ENCODE measurements around the gene PGRMC1.
"Not testable (repeated sequence)": the region's sequence is repeated elsewhere in the genome, so short reads cannot be mapped to it uniquely, and the experiment has no call there.

PGRMC1 gene

GRCh38 chrX:119235872-119236622, at the start of gene PGRMC1:
Gene PGRMC1 (plus strand): TSS chrX:119236285. CDS start chrX:119236364, 79 bp downstream.
- peak; percentile 47 for DNase-seq

- no peak for DNase-seq
Observed at GRCh38 chrX:119186763-119187162, 49.3 kb upstream of the PGRMC1 start.

- no peak for DNase-seq
Observed at GRCh38 chrX:119187298-119187697, 48.8 kb upstream of the PGRMC1 start.

GRCh38 chrX:119189115-119189514, 47.0 kb upstream of the PGRMC1 start:
- no peak for DNase-seq

- DNase-seq, result no peak
Observed at GRCh38 chrX:119189595-119189994, 46.5 kb upstream of the PGRMC1 start.

- no peak for DNase-seq
Observed at GRCh38 chrX:119190091-119190681, 45.9 kb upstream of the PGRMC1 start.

GRCh38 chrX:119190831-119191230, 45.3 kb upstream of the PGRMC1 start:
- DNase-seq, result no peak

- DNase-seq, result peak; percentile 0
Observed at GRCh38 chrX:119194621-119195020, 41.5 kb upstream of the PGRMC1 start.

- no peak for DNase-seq
Observed at GRCh38 chrX:119201570-119201969, 34.5 kb upstream of the PGRMC1 start.

- no peak for DNase-seq
Observed at GRCh38 chrX:119206203-119206602, 29.9 kb upstream of the PGRMC1 start.

GRCh38 chrX:119207483-119207882, 28.6 kb upstream of the PGRMC1 start:
- DNase-seq, result not testable (repeated sequence)

- no peak for DNase-seq
Observed at GRCh38 chrX:119208401-119209057, 27.6 kb upstream of the PGRMC1 start.

- not testable (repeated sequence) for DNase-seq
Observed at GRCh38 chrX:119210931-119211648, 25.0 kb upstream of the PGRMC1 start.

- no peak for DNase-seq
Observed at GRCh38 chrX:119211649-119212014, 24.5 kb upstream of the PGRMC1 start.

GRCh38 chrX:119218198-119218597, 17.9 kb upstream of the PGRMC1 start:
- no peak for DNase-seq

GRCh38 chrX:119222932-119223331, 13.2 kb upstream of the PGRMC1 start:
- DNase-seq, result no peak

- DNase-seq, result no peak
Observed at GRCh38 chrX:119223783-119224182, 12.3 kb upstream of the PGRMC1 start.

- DNase-seq, result no peak
Observed at GRCh38 chrX:119226446-119226845, 9.6 kb upstream of the PGRMC1 start.

GRCh38 chrX:119228512-119229252, 7.4 kb upstream of the PGRMC1 start:
- DNase-seq, result peak; percentile 81

GRCh38 chrX:119229253-119229615, 6.9 kb upstream of the PGRMC1 start:
- DNase-seq, result no peak

- DNase-seq, result no peak
Observed at GRCh38 chrX:119230850-119231249, 5.2 kb upstream of the PGRMC1 start.

GRCh38 chrX:119231936-119232445, 4.1 kb upstream of the PGRMC1 start:
- DNase-seq, result no peak

All from kidney glomerular epithelial cell (primary cell).